AG20443 (cell line): ENCODE data around the gene UBE2H.
"Not testable (repeated sequence)": the region's sequence is repeated elsewhere in the genome, so short reads cannot be mapped to it uniquely, and the experiment has no call there.

ENCODE experiments used
- DNase-seq: peaks from one replicate; pipeline ENCODE4 v3.0.0; 2012; ENCODE audit warnings: low spot score, mixed read lengths

Gene UBE2H

GRCh38 chr7:129907122-129907736 lies 45.5 kb downstream of the UBE2H start:
- no peak for DNase-seq

GRCh38 chr7:129906700-129907099 lies 46.1 kb downstream of the UBE2H start:
- DNase-seq, result no peak

- no peak for DNase-seq
Measured at GRCh38 chr7:129903935-129904334, 48.8 kb downstream of the UBE2H start.

GRCh38 chr7:129902788-129903422 lies 49.9 kb downstream of the UBE2H start:
- DNase-seq, result no peak

GRCh38 chr7:129898502-129899160 lies 54.1 kb downstream of the UBE2H start:
- no peak for DNase-seq

GRCh38 chr7:129898007-129898406 lies 54.8 kb downstream of the UBE2H start:
- no peak for DNase-seq

- DNase-seq, result no peak
Measured at GRCh38 chr7:129896568-129897382, 56.0 kb downstream of the UBE2H start.

GRCh38 chr7:129894184-129894583 lies 58.6 kb downstream of the UBE2H start:
- not testable (repeated sequence) for DNase-seq

- DNase-seq, result no peak
Measured at GRCh38 chr7:129890090-129890489, 62.7 kb downstream of the UBE2H start.

GRCh38 chr7:129889133-129889844 lies 63.5 kb downstream of the UBE2H start:
- DNase-seq, result no peak

- no peak for DNase-seq
Measured at GRCh38 chr7:129887865-129888264, 64.9 kb downstream of the UBE2H start.

GRCh38 chr7:129886818-129887186 lies 66.0 kb downstream of the UBE2H start:
- no peak for DNase-seq

GRCh38 chr7:129886167-129886817 lies 66.5 kb downstream of the UBE2H start:
- DNase-seq, result no peak

- DNase-seq, result no peak
Measured at GRCh38 chr7:129884495-129884894, 68.3 kb downstream of the UBE2H start.

- no peak for DNase-seq
Measured at GRCh38 chr7:129883151-129883550, 69.6 kb downstream of the UBE2H start.

- peak; percentile 58 for DNase-seq
Measured at GRCh38 chr7:129882531-129882930, 70.2 kb downstream of the UBE2H start.

GRCh38 chr7:129877146-129877792 lies 75.5 kb downstream of the UBE2H start:
- DNase-seq, result no peak

- DNase-seq, result no peak
Measured at GRCh38 chr7:129875745-129876411, 76.9 kb downstream of the UBE2H start.

- no peak for DNase-seq
Measured at GRCh38 chr7:129875160-129875559, 77.6 kb downstream of the UBE2H start.

GRCh38 chr7:129874722-129875121 lies 78.0 kb downstream of the UBE2H start:
- DNase-seq, result no peak
